GM04504 (cell line): ENCODE data around the gene BUB1.
A peak's percentile ranks its signal among the peaks of the same experiment; 100 is the strongest.
"Not testable (repeated sequence)": the region's sequence is repeated elsewhere in the genome, so short reads cannot be mapped to it uniquely, and the experiment has no call there.

ENCODE experiments used
- DNase-seq: peaks from one replicate; pipeline ENCODE4 v3.0.0-alpha.2; 2012; ENCODE audit warnings: low read depth

Gene BUB1

DNA sequence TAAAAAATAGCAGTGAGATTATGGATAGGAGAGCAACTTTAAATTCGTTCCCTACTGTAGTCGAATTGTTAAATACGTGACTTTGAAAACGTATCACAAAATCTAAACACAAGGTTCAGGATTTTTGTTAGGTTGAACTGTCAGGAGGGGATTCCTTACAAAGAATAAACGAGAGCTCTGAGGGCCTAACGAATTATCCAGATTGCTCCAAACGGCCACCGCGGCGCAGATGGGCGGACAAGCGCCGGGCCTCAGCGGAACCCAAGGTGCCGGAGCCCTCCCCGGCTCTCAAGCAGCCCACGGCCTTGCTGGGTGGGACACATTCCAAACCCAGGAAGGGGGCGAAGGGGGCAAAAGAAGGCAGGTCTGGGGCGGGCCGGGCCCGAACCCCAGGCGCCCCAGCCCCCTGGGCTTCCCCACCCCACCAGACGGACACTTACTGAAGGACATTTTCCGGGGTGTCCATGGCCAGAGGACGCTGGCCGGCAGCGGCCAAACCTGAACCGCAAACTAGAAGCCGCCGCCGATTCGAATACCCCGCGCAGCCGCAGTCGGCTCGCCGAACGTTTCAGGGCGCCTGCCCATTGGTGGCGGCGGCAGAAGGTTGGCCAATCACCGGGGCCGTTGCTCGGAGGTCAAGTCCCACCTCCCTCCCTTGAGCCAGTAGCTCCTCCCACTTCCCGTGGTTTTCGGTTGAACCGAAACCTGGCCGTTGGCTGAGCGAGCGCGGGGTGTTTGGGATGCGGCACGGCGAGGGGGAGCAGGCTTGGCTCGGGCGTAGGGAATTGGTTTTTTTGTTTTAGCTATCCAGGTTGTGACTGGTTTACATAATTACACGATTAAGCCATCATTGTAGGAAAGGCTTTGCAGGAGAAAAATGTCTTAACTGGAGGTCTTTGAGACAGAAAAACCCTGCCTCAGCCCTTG lies at the start of gene BUB1:
Gene BUB1, minus strand, starts transcription at position 534 of the 927 bp plus-strand sequence. Its CDS starts 68 bp downstream, at position 466.
- DNase-seq = peak; percentile 94

DNA sequence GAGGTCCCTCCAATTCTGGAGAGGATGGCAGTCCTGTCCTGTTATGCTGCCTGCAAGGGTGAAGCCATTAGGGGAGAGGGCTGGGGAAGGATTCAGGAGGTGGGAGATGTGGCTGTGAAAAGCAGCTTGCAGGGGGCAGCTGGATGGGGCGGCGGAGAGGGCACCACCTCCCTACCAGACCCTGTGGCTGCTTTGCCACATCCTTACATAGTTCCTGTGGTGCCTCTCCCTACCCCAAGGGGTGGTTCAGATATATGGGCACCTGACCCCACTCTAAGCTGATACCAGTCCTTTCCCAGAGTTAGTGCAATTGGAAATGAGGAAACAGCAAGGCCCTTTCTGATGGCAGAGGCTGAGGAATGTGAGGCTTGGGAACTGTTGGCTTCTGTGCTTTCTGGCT lies 48.4 kb upstream of the BUB1 start:
- no peak for DNase-seq

DNA sequence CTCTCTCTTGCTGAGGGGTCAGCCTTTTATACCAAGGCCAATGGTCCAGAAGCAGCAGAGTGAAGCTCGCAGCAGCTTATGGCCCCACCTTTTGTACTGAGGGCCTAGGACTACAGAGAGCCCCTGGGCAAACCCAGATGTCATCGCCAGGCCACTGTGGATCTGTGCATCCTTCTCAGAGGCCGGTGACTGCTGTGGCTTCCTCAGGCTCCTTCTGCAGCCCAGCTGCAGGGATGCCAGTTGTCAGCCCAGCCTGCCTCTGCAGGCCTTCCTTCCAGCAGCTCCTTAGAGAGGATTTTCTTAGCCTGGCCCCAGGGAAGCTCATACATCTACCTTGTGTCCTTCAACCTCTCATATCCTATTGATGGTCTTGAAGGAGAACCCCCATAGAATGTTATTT lies 48.0 kb upstream of the BUB1 start:
- no peak for DNase-seq

DNA sequence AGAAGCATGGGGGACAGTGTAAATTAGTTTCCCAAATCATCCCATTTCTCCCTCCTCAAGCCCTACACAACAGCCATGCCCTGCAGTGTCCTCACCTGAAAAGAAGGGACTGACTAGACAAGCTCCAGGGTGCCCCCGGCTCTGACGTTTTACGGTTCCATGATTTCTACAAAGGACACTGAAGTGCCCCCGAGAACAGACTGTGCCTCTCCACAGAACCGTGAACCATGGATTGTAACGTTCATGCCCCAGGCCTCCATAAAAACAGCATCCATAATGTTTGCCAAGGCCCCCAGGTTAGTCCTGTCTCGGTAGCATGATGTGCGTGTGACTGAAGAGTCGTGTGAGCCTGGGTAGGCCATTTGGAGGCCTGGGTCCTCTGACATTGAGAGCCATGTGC lies 47.5 kb upstream of the BUB1 start:
- no peak for DNase-seq

DNA sequence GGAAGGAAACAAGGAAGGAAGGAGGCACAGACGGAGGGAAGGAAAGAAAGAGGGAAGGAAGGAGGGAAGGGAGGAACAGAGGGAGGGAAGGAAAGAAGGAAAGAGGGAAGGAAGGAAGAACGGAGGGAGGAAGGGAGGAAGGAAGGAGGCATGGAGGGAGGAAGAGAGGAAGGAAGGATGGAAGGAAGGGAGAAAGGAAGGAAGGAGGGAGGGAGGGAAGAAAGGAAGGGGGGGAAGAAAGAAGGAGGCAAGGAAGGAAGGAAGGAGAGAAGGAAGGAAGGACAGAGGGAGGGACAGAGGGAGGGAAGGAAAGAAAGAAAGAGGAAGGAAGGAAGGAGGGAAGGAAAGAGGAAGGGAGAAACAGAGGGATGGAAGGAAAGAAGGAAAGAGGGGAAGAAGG lies 47.0 kb upstream of the BUB1 start:
- DNase-seq = no peak

DNA sequence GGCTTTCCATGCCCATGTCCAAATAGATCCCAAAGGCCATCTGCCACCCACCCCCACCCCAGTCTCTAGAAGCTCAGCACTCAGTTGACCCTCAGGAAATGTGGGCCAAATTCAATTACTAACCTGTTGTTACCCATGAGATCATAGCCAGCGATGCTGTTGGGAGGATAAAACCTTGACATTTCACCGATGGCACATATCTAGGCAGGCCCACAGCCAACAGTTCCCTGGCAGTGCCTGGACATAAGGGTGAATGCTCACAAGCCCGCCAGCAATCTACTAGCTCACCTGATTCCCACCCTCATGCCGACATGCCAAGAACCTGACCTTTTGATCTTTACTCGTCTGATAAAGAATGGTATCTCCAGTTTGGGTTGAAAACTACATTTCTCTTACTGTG lies 42.7 kb upstream of the BUB1 start:
- no peak for DNase-seq

DNA sequence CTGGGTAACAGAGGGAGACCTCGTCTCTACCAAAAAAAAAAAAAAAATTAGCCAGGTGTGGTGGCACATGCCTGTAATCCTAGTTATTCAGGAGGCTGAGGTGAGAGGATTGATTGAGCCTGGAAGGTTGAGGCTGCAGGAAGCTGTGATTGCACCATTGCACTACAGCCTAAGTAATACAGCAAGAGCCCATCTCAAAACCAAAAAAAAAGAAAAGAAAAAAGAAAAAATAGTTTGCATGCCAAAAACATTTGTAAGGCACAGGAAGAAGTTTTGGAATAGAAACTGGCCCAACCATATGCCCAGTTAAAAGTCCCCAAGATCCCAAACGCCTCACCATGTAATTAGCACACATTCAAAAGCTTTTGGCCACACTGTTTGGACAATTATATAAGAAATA lies 41.1 kb upstream of the BUB1 start:
- no peak for DNase-seq

DNA sequence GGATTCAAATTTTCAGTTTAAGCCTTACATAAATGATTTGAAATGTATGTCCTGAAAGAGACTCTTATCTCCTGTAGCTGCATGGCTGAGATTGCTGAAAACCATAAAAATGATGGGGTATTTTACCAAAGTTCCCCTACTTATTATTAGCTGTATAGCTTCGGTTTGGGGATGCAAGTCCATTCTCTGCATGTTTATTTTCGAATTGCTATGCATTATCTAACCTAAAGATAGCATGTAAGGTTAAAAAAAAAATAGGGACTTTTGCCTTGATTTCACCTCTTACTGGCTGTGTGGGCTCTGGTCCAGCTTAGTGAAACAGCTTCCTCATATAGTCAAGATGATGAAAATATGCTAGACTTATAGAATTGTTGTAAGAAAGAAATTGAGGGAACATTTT lies 40.5 kb upstream of the BUB1 start:
- DNase-seq = no peak

DNA sequence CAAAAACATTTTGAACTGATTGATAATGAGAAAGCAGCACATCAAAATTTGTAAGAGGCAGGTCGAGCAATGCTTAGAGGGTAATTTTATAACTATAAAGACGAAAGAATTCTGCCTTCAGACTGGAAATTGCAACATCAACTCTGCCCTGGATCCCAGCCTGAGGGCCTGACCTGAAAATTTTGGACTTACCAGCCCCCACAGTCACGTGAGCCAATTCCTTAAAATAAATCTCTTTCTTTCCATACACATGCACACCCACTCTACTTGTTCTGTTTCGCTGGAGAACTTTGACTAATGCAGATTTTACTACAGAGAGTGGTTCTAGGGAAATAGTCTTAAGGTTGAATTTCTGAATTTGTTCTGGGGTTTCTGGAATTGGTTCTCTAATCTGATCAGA lies 39.9 kb upstream of the BUB1 start:
- DNase-seq = no peak

DNA sequence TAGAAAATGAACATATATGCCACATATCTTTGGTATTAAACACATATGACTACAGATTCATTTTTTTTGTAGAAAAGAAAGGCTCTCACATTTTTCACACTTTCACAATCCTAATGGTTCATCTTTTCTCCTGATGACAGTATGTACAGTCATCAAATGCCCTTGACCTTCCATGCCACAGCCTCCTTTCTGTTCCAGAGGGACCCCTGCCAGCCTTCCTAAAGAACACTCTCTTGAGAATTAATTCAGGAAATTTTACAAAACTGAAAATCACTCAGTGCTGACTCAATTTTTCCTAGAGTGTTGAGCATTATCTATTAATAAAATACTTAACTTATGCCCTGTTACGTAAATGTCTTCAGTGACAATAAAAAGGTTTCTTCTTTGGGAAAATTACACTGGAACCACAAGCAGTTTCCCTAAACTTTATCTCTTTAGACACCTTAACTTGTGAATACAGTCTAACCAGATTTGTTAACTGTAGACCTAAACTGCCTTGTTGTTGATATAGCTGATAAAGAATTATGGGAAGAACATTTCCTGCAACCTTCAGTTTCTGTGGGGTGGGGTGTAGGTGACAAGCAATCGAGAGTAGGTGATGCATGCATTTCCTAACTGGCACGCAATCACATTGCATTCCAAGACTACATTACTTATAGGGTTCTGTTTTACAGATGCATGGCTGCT lies 39.2 kb upstream of the BUB1 start:
- DNase-seq = no peak

DNA sequence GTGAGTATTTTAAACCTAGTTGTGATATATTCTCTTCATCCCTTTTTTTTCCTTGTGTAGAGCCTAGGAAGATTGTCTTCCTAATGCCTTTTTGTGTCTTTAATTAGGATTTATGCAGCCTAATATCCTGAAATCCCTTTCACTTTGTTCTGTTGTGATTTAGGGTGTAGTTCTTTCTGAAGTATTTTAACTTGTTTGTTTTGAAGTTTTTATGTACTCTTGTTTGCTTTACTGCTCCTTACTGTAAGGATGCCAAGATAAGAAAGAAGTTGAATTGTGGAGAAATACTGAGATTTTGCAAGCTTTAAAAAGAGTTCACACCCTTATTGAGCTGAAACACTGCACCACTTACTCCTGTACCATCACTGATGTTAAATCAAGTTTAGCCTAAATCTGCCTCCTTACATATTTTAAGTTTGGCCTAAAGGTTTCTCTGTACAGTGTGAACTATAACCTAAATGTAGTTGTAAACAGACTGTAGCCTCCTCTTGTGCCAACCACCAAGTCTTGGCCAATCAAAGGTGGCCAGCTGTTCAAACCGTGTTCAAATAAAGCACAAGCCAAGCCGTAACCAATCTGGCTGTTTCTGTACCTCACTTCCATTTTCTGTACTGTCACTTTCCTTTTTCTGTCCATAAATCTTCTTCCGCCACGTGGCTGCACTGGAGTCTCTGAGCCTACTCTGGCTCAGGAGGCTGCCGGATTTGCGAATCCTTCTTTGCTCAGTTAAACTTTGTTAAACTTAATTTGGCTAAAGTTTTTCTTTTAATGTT lies 36.8 kb upstream of the BUB1 start:
- DNase-seq = no peak

DNA sequence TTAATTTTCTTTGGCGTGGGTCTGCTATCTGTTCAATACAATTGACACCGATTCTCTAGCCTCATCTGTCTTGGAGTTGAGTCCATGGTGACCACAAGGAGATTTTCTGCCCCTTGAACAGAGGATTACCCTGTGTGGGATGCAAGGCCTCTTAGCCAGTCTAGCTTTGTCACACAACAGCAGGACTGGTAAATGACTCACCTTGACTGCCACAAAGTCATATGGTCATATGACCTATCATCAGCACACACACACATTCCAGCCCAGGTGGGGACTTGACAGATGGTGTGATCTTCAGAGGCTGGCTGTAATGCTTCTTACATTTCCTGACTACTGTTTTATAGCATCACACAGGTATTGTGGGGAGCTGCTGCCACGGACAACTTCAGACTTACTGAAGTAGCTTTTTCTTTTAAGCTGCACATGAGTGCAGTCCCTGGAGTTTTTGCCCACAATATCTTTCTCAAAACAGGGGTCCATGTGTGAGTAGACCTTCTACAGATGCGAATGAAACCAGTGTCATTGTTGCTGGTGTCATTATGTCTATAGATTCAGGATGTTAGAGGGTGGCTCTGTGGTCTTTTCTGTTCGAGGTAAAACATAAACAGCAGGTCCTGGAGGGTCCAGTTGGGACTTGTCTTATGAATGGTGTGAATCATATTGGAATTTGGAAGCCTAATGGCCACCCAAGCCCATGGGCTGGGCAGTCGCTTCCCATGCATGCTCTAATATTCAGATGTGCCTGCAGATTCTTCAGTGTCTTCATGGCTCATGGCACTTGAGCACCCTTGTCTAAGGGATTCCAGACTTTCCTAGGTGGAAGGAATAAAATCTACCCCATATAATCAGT lies 35.9 kb upstream of the BUB1 start:
- DNase-seq = no peak

DNA sequence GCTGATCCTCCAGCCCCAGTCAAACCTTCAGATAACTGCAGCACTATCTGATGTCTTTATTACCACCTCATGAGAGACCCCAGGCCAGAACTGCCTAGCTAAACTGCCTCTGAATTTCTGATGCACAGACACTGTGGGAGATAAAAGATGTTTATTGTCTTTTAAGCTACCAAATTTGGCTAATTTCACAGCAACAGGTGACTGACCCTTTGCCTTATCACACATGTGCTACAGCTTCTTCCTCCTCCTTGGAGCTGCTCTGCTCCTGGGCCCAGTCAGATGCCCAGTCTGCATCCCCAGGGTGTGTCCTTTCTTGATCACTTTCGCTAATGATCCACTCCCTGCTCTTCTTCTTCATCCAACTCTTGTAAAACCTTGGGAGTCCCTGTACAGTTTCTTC lies 34.9 kb upstream of the BUB1 start:
- no peak for DNase-seq

DNA sequence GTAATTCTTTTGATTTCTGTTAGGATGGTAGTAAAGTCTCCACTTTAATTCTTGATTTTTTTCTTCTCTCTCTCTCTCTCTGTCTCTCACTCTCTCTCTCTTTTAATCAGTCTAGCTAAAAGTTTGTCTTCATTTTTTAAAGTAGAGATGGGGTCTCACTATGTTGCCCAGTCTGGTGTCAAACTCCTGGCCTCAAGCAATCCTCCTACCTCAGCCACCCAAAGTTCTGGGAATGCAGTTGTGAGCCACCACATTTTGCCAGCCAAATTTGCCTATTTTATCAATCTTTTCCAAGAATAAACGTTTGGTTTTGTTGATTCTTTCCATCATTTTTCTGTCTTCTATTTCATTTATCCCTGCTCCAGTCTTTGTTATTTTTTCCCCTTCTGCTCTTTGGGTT lies 30.6 kb upstream of the BUB1 start:
- DNase-seq = no peak

DNA sequence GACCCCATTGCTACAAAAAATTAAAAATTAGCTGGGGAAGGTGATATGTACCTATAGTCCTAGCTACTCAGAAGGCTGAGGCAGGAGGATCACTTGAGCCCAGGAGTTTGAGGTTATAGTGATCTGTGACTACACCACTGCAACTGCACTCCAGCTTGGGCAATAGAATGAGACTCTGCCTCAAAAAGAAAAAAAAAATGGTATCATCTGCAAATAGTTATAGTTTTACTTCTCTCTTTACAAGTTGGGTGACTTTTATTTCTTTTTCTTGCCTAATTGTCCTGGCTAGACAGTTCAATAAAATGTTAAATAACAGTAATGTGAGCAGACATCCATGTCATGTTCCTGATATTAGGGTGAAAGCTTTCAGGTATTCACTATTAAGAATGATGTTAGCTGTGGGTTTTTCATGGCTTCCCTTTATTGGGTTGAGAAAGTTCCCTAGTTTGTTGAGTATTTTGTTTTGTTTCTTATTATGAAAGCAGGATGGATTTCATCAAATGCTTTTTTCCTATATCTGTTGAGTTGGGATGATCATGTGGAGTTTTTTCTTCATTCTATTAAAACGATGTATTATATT lies 29.6 kb upstream of the BUB1 start:
- DNase-seq = no peak

DNA sequence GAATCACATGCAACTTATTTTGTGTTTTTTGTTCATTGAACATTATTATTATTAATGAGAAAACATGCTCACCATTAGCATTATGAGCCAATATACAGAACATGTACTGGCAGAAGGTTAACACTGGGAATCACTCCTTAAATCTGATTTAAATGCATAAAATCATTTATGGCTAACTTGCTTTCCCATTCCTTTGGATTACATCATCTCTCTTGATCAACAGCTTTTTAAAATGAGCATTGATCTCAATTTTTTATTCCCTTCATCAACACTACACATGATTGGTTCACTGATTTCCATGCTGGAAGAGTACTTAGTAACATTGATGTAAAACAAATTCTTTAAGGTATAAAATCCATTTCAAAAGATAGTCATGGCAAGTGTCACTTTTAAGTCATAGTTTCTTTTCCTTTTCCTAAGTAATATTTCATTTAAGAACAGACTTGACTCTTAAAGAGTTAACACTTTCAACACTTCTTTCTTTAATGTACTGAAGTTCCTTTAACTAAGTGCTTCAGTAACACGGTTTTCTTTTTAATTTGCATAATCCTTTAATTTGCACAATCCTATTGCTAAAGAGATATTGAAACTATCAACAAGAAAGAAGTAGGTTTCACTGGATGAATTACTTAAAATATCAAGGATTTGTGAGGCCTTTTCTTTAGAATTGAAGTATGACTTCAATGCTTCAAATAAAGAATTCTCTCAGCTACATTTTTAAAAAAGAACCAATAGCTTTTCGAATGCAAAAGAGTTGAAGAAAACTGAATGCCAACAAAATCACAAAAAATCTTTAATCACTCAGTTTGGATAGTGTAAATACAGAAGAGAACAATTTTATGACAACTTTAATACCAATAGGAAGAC lies 24.9 kb upstream of the BUB1 start:
- DNase-seq = no peak

DNA sequence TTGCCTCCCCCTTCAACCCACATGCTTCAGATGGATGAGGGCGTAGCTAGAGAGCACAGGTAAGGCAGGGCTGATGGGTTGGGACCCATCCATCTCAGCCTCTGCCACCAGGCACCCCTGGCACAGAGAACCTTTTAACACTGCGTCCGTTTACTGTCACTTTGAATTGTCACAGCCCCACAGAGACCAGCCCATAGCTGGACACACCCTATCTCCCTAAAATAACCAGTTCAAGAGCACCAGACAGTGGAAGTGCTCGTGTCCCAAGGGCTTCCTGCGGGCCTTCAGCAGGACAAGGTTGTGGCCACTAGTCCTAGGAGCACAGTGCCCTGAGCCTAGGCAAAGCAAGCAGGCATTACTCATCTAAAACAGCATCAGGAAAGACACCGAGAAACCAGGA lies 20.4 kb upstream of the BUB1 start:
- not testable (repeated sequence) for DNase-seq

DNA sequence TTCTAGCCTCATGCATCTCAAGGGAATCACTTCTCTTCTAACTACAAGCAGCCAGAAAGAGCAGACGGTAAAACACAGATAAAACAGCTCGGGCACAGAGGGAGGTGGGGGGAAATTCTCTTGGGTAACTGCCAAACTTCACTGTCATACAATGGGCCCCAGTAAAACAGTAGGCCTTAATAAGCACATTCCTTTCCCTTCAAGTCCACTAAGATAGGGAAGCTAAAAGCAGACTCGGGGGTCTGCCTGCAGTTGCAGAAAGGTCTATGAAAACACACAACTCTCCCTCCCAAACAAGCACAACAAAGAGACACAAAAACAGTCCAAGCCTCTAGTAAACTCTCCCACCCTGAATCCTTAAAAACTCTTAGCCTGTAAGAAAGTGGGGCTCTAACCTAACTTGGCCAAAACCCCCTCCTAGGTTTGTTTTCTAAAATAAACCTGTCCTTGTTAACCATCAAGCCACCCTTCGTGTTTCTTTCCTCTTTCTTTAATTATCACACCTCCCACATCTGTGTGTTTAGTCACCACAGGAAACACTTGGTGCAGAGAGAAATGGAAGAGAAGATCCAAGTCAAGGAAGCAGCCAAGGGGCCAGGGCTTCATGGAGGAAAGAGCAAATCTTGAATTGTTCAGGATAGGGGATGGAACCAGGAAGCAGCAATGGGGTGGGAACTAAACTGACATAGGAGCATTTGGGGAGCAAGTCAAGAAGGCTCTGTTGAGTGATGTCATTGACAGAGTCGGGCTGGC lies 17.5 kb upstream of the BUB1 start:
- DNase-seq = not testable (repeated sequence)

DNA sequence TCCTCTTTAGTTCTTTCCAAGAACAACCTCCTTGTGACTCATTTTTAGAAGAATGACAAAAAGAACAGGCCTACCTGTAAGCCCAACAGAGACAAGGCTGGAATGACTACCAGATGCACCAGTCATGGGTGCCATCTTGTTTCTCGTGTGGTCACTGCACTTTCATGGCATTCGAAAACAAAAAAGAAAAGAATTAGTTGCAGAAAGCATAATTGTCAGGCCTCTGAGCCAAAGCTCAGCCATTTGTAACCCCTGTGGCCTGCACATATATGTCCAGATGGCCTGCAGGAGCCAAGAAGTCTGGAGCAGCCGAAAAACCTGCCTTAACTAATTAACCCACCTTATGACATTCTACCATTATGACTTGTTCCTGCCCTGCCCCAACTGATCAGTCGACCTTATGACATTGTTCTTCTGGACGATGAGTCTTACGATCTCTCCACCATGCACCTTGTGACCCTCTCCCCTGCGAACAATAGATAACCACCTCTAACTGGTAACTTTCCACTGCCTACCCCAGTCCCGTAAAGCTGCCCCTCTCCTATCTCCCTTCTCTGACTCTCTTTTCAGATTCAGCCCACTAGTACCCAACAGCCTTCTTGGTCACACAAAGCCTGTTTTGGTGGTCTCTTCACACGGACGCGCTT lies 13.9 kb upstream of the BUB1 start:
- DNase-seq = no peak
